Measurements from ENCODE around the gene PLCB2. TPM values are rescaled to one million over a fixed set of nuclear protein-coding genes. Genes with fewer than 3 reads are reported as not detected.

The PLCB2 gene, protein sequence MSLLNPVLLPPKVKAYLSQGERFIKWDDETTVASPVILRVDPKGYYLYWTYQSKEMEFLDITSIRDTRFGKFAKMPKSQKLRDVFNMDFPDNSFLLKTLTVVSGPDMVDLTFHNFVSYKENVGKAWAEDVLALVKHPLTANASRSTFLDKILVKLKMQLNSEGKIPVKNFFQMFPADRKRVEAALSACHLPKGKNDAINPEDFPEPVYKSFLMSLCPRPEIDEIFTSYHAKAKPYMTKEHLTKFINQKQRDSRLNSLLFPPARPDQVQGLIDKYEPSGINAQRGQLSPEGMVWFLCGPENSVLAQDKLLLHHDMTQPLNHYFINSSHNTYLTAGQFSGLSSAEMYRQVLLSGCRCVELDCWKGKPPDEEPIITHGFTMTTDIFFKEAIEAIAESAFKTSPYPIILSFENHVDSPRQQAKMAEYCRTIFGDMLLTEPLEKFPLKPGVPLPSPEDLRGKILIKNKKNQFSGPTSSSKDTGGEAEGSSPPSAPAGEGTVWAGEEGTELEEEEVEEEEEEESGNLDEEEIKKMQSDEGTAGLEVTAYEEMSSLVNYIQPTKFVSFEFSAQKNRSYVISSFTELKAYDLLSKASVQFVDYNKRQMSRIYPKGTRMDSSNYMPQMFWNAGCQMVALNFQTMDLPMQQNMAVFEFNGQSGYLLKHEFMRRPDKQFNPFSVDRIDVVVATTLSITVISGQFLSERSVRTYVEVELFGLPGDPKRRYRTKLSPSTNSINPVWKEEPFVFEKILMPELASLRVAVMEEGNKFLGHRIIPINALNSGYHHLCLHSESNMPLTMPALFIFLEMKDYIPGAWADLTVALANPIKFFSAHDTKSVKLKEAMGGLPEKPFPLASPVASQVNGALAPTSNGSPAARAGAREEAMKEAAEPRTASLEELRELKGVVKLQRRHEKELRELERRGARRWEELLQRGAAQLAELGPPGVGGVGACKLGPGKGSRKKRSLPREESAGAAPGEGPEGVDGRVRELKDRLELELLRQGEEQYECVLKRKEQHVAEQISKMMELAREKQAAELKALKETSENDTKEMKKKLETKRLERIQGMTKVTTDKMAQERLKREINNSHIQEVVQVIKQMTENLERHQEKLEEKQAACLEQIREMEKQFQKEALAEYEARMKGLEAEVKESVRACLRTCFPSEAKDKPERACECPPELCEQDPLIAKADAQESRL
- 32.5 TPM for polyA plus RNA-seq (2013, experiment 1 of 2)
- polyA plus RNA-seq (2013, experiment 2 of 2), result 19.1 TPM

- Histone ChIP-seq H3K9me3 (ENCODE audit: control insufficient read depth, low read length) (no peaks in the 10 kb centered on the region), H3K4me1 (ENCODE audit: control insufficient read depth, insufficient read depth, low read length, poor library complexity, severe bottlenecking) (peaks cover 36% of the 10 kb centered on the region), H3K27ac (ENCODE audit: low read depth, low read length, severe bottlenecking) (peak within 1 kb of the TSS; percentile 59), H3K4me3 (ENCODE audit: extremely low read depth, insufficient read depth, low read length, poor library complexity, severe bottlenecking) (peak within 1 kb of the TSS; percentile 21), H3K36me3 (ENCODE audit: control insufficient read depth, insufficient read depth, low read length) (peaks cover 6% of the 10 kb centered on the region)
- 45 to 54% methylated on average over 7 to 8 of the region's 15 CpGs for WGBS, 2 experiments (ENCODE audit: insufficient coverage in 2 of 2)
Measured at GRCh38 chr15:40307421-40308211, at the start of gene PLCB2. PLCB2 (minus strand) TSS chr15:40307935; CDS start chr15:40307672, 263 bp downstream.

- WGBS, 2 experiments (ENCODE audit: insufficient coverage in 2 of 2), result no CpG with 5 or more reads among the region's 1 CpG
- peak overlapping the region; percentile 43 for H3K4me3 ChIP-seq (ENCODE audit: extremely low read depth, insufficient read depth, low read length, poor library complexity, severe bottlenecking)
Measured at GRCh38 chr15:40357246-40357645, 49.5 kb upstream of the PLCB2 start.

GRCh38 chr15:40355976-40356585, 48.3 kb upstream of the PLCB2 start:
- Histone ChIP-seq H3K36me3 (ENCODE audit: control insufficient read depth, insufficient read depth, low read length) (no peaks in the 10 kb centered on the region), H3K9me3 (ENCODE audit: control insufficient read depth, low read length) (no peaks in the 10 kb centered on the region), H3K27ac (ENCODE audit: low read depth, low read length, severe bottlenecking) (no peak overlapping the region), H3K4me1 (ENCODE audit: control insufficient read depth, insufficient read depth, low read length, poor library complexity, severe bottlenecking) (peaks cover 5% of the 10 kb centered on the region), H3K4me3 (ENCODE audit: extremely low read depth, insufficient read depth, low read length, poor library complexity, severe bottlenecking) (no peak overlapping the region)
- WGBS, 2 experiments (ENCODE audit: insufficient coverage in 2 of 2), result 83% methylated on average over 1 of the region's 5 CpGs; no CpG with 5 or more reads in 1 of the 2 experiments

More at GRCh38 chr15:40357246-40357645, 49.5 kb upstream of the PLCB2 start:
- Histone ChIP-seq H3K9me3 (ENCODE audit: control insufficient read depth, low read length) (no peaks in the 10 kb centered on the region), H3K27ac (ENCODE audit: low read depth, low read length, severe bottlenecking) (no peak overlapping the region), H3K36me3 (ENCODE audit: control insufficient read depth, insufficient read depth, low read length) (no peaks in the 10 kb centered on the region), H3K4me1 (ENCODE audit: control insufficient read depth, insufficient read depth, low read length, poor library complexity, severe bottlenecking) (peaks cover 5% of the 10 kb centered on the region)

DNA sequence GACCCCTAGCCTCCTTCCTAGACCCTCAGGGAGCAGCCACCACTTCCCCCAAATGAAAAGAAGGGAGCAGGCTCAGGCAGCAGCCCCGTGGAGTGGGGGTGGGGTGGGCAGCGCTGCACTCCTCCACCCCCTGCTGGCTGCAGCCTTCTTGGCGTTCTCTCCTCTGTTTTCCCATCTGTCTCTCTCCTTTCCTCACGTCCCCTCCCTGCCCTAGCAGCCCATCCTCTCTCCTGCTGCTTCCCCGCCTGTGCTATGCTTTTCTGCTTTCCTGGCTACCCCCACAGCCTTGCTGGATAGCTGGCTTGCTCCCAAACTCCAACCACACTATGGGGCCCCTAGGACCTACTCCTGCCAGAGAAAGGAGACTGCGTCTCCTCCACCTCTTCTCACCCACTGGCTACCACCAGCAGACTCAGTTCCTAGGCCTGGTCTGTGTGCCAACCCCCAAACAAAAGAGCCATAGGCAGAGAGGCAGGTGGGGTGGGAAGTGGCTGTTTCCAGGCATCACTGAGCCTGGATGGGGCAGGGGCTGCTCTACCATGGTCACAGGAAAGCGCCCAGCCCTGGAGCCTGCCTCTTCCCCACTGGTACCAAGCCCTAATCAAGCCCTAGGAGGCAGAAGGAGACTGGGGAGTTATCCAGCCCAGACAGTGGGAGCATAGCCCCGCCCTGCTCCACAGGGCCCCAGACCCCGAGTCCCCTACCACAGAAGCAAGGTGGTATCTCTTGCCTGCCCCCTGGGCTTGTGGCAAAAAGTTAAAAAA, 46.9 kb upstream of the PLCB2 start:
- no peaks in the 10 kb centered on the region for H3K9me3 ChIP-seq (ENCODE audit: control insufficient read depth, low read length)
- WGBS, 2 experiments (ENCODE audit: insufficient coverage in 2 of 2), result 8 to 44% methylated on average over 4 to 5 of the region's 9 CpGs
- H3K27ac ChIP-seq (ENCODE audit: low read depth, low read length, severe bottlenecking), result no peak overlapping the region
- H3K36me3 ChIP-seq (ENCODE audit: control insufficient read depth, insufficient read depth, low read length), result no peaks in the 10 kb centered on the region
- H3K4me1 ChIP-seq (ENCODE audit: control insufficient read depth, insufficient read depth, low read length, poor library complexity, severe bottlenecking), result peaks cover 5% of the 10 kb centered on the region
- no peak overlapping the region for H3K4me3 ChIP-seq (ENCODE audit: extremely low read depth, insufficient read depth, low read length, poor library complexity, severe bottlenecking)

GRCh38 chr15:40353697-40354096, 46.0 kb upstream of the PLCB2 start:
- peaks cover 5% of the 10 kb centered on the region for H3K4me1 ChIP-seq (ENCODE audit: control insufficient read depth, insufficient read depth, low read length, poor library complexity, severe bottlenecking)
- no peaks in the 10 kb centered on the region for H3K36me3 ChIP-seq (ENCODE audit: control insufficient read depth, insufficient read depth, low read length)
- 92 to 100% methylated on average over 4 of the region's 5 CpGs for WGBS, 2 experiments (ENCODE audit: insufficient coverage in 2 of 2)
- H3K4me3 ChIP-seq (ENCODE audit: extremely low read depth, insufficient read depth, low read length, poor library complexity, severe bottlenecking), result no peak overlapping the region
- no peak overlapping the region for H3K27ac ChIP-seq (ENCODE audit: low read depth, low read length, severe bottlenecking)
- H3K9me3 ChIP-seq (ENCODE audit: control insufficient read depth, low read length), result no peaks in the 10 kb centered on the region

DNA sequence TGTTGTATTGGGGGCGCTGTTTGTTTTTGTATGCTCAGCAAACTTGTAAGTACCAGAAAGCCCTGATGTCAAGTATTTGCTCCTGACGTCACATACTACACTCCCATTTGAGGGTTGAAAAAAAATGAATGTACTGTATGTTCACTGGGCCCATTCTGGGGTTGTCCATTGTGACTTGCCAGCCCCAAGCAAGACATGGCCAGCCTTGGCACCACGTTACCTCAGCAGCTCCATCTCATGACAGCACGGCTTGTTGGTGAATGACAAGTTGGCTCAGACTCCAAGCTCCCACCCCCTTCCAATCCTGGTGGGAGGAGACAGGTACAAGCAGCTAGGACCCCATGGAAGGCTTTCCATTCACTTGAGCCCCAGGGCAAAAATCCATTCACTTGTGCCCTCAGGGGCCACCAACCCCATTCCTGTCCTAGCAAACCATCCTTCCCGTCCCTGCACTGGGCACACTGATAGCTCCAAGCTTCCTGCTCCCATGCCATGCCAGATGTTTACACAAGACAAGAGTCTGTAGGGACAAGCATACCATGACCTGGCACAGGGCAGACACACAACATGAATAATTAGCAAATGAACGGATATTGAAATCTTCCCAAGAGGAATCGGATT, 44.7 kb upstream of the PLCB2 start:
- 82 to 90% methylated on average over 4 to 5 of the region's 7 CpGs for WGBS, 2 experiments (ENCODE audit: insufficient coverage in 2 of 2)

GRCh38 chr15:40349163-40349562, 41.4 kb upstream of the PLCB2 start:
- 93 to 97% methylated on average over 4 of the region's 5 CpGs for WGBS, 2 experiments (ENCODE audit: insufficient coverage in 2 of 2)

More for the DNA sequence above, 44.7 kb upstream of the PLCB2 start:
- Histone ChIP-seq H3K27ac (ENCODE audit: low read depth, low read length, severe bottlenecking) (no peak overlapping the region), H3K36me3 (ENCODE audit: control insufficient read depth, insufficient read depth, low read length) (no peaks in the 10 kb centered on the region), H3K9me3 (ENCODE audit: control insufficient read depth, low read length) (no peaks in the 10 kb centered on the region), H3K4me3 (ENCODE audit: extremely low read depth, insufficient read depth, low read length, poor library complexity, severe bottlenecking) (no peak overlapping the region), H3K4me1 (ENCODE audit: control insufficient read depth, insufficient read depth, low read length, poor library complexity, severe bottlenecking) (peaks cover 5% of the 10 kb centered on the region)

GRCh38 chr15:40348474-40348870, 40.7 kb upstream of the PLCB2 start:
- 89 to 100% methylated on average over 3 to 5 of the region's 5 CpGs for WGBS, 2 experiments (ENCODE audit: insufficient coverage in 2 of 2)
- Histone ChIP-seq H3K4me3 (ENCODE audit: extremely low read depth, insufficient read depth, low read length, poor library complexity, severe bottlenecking) (no peak overlapping the region), H3K36me3 (ENCODE audit: control insufficient read depth, insufficient read depth, low read length) (no peaks in the 10 kb centered on the region), H3K4me1 (ENCODE audit: control insufficient read depth, insufficient read depth, low read length, poor library complexity, severe bottlenecking) (peaks cover 6% of the 10 kb centered on the region), H3K27ac (ENCODE audit: low read depth, low read length, severe bottlenecking) (no peak overlapping the region), H3K9me3 (ENCODE audit: control insufficient read depth, low read length) (no peaks in the 10 kb centered on the region)

More at GRCh38 chr15:40349163-40349562, 41.4 kb upstream of the PLCB2 start:
- no peak overlapping the region for H3K4me3 ChIP-seq (ENCODE audit: extremely low read depth, insufficient read depth, low read length, poor library complexity, severe bottlenecking)
- no peaks in the 10 kb centered on the region for H3K36me3 ChIP-seq (ENCODE audit: control insufficient read depth, insufficient read depth, low read length)
- H3K27ac ChIP-seq (ENCODE audit: low read depth, low read length, severe bottlenecking), result no peak overlapping the region
- peaks cover under 1% of the 10 kb centered on the region for H3K4me1 ChIP-seq (ENCODE audit: control insufficient read depth, insufficient read depth, low read length, poor library complexity, severe bottlenecking)
- H3K9me3 ChIP-seq (ENCODE audit: control insufficient read depth, low read length), result no peaks in the 10 kb centered on the region

All from mesodermal cell (in vitro differentiated cells).